Measurements from ENCODE around the gene KY.

Gene KY

GRCh38 chr3:134650431-134651346 is at the start of gene KY:
KY (minus strand) TSS chr3:134651022; CDS start chr3:134650960, 62 bp downstream.
- peak; percentile 10 for DNase-seq

GRCh38 chr3:134699721-134700120 is 48.9 kb upstream of the KY start:
- no peak for DNase-seq

- DNase-seq = no peak
Observed at GRCh38 chr3:134699141-134699711, 48.4 kb upstream of the KY start.

DNA sequence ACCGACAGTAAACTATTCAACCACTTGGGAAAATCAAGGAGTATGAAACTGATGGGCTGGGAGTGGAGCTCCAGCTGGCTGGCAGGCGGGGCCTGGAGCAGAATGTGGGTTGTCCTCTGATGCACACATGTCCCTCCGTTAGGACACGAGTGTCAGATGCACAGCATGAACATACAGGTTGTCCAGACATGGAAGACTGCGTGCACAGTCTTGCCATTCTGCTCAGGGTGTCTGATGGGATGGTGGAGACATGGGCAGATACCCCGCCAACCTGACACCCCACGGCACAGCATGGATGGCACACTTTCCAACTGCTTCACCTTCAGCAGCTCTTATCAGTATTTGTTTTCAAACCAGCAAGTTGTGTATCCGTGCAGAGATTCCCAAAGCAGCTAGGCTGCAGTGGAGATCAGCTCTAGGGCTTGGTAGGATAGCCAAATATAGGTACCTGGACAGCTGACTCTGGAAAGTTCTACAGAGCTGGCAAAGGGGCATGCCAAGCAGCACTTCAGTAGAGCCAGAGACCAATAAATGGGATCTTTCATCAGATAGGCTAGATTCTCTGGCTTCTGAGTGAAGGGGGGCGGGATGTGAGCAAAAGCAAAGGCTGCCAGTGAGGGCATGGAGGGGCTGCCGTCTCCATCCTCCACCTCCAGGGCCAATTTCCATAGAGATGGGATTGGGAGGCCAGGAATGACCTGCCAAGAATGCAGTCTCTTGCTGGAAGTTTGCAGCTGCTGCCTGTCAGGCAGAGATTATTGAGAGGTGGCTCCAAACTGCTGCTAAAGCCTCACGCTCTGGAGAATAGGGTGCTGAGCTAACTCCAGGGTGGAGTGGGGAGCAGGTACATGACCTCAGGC is 47.2 kb upstream of the KY start:
- no peak for DNase-seq

DNA sequence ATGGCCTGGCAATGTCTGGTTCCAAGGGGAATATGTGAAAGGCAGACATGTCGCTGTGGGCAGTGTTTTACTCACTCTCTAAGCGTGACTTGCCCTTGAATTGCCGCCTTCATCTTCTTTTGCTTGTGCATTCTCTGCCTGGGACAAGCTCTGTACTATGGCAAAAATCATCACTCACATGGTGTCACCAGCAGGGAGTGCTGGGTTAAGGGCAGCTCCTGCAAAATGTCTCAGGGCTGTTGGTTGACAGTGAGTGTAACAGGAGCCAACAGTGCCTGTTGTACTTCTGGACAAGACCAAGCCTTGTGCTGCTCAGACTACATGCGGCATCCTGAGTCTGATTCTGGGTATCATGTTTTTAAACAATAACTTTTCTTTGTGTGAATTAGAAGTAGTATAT is 45.3 kb upstream of the KY start:
- no peak for DNase-seq

DNA sequence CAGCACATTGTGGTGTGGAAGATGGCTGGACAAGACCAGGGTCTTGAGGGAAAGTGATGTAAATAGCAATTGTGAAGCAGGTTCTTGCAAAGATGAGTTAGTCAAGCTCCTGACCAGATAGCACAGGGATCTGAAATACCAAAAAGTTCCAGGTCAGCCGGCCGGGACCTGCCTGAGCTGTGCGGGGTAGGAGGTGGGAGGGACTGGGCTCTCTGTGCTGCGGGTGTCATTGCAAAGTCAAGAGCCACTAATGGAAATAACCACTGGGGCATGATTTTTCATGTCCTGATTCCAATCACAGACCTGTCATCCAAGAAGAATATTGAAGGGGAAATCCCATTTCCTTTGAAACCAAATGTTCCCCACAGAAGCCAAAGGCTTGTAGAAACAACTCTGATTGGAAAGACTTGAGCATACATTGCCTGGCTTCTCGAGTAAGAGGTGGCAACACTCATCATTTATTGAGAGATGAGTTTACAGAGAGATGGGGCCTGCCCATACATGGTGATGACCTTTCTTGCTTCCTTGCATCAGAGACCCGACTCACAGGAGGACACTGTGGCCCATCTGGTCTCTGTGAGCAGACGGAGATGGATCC is 44.2 kb upstream of the KY start:
- no peak for DNase-seq

DNA sequence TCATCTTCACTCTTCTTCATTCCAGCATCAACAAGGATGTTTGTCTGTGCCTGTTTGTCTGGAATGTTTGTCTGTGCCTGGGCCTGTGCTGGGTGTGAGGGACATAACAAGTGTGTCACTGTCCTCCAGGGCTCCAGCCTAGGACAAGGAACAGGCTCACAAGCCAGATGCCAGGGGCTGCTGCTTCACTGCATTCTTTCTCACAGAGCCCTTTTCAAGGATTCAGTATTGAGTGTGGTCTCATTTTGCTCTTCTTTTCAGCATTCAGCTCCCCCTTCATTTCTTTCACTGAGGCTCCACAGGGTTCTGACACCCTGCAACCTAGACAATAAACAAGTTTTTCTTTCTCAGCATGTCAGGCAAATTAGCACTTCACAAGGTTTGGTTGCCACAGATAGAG is 43.6 kb upstream of the KY start:
- no peak for DNase-seq

- no peak for DNase-seq
Observed at GRCh38 chr3:134693804-134694203, 43.0 kb upstream of the KY start.

GRCh38 chr3:134693226-134693625 is 42.4 kb upstream of the KY start:
- DNase-seq = no peak

- DNase-seq = no peak
Observed at GRCh38 chr3:134690226-134690625, 39.4 kb upstream of the KY start.

- DNase-seq = no peak
Observed at GRCh38 chr3:134687642-134688041, 36.8 kb upstream of the KY start.

- DNase-seq = no peak
Observed at GRCh38 chr3:134685929-134686802, 35.3 kb upstream of the KY start.

- no peak for DNase-seq
Observed at GRCh38 chr3:134682196-134682880, 31.5 kb upstream of the KY start.

- no peak for DNase-seq
Observed at GRCh38 chr3:134681522-134681900, 30.7 kb upstream of the KY start.

DNA sequence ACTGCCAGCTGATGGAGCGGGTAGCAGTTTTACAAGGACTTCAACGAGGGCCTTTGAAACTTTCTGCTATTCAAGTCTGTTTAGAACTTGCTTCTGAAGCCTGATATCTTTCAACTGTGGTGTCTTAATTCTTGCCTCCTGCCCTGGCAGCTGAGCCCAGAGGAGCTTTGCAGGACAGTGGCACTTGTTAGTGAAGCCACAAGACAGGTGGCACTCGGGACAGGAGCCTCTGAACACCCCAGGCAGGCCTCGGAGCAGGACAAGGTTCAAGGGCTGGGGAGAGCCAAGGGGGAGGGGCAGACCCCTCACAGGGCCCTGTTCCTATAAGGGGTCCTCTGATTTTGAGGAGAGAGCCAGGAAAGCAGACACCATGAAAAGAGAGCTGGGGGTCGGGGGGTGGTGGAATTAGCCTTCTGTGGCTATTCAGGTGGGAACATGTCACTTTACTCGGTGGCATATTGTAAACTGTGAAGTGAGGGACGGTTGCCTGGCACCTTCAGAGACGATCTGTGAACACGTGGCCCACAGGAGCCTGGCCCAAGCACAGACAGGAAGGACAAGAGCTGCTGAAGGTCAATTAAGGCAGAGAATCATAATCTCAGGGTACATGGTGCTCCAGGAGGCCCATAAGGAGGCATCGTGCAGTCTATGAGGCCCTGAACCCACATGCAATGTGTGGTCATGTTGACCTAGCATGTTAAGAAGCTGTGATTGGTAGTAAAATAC is 30.1 kb upstream of the KY start:
- no peak for DNase-seq

DNA sequence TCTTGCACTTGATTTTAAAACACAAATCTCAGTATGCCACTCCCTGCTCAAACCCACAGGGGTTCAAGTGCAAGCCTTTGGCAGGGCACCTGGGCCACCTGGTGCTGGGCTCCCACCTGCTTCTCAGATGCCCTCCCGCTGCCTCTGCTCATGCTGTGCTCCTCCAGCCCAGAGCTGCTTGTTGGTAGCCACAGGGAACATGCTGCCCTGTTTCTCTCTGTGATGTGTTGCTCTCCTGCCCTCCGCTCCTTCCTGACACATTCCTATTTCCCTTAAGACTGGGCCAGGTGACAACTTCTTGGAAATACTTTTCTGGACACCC is 27.1 kb upstream of the KY start:
- no peak for DNase-seq

GRCh38 chr3:134677196-134677986 is 26.6 kb upstream of the KY start:
- peak; percentile 14 for DNase-seq

DNA sequence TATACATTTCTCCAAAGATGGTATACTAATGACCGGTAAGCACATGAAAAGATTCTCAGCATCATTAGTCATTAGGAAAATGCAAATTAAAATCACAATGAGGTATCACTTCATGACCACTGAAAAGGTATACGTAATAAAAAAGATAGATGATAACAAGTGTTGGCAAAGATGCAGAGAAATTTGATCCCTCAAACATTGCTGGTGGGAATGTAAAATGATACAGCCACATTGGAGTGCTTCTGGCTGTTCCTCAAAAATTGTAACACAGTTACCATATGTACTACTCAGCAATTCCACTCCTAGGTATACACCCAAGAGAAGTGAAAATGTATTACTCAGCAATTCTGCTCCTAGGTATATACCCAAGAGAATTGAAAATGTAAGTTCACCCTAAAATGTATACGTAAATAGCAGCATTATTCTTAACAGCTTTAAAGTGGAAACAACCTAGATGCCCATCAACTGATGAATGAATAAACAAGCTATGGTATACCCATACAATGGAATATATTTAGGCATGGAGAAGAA is 25.0 kb upstream of the KY start:
- DNase-seq = no peak

GRCh38 chr3:134672571-134672970 is 21.7 kb upstream of the KY start:
- DNase-seq = no peak

- DNase-seq = no peak
Observed at GRCh38 chr3:134667956-134668355, 17.1 kb upstream of the KY start.

All from activated CD4-positive, alpha-beta T cell treated with anti-CD3 and anti-CD28 coated beads, Interleukin-2, Interleukin-6, amounts not matched to agents 100 ng/mL and 50 ng/mL, durations not matched to agents 16 hours and 8 hours (primary cell).